NCI-H82 (cell line): ENCODE data around the gene SLC22A5.
"Not testable (repeated sequence)": the region's sequence is repeated elsewhere in the genome, so short reads cannot be mapped to it uniquely, and the experiment has no call there.

ENCODE experiments used
- DNase-seq: peaks from one replicate; lab custom pipeline; 2025; lab: John Stamatoyannopoulos, UW

SLC22A5 gene

DNA sequence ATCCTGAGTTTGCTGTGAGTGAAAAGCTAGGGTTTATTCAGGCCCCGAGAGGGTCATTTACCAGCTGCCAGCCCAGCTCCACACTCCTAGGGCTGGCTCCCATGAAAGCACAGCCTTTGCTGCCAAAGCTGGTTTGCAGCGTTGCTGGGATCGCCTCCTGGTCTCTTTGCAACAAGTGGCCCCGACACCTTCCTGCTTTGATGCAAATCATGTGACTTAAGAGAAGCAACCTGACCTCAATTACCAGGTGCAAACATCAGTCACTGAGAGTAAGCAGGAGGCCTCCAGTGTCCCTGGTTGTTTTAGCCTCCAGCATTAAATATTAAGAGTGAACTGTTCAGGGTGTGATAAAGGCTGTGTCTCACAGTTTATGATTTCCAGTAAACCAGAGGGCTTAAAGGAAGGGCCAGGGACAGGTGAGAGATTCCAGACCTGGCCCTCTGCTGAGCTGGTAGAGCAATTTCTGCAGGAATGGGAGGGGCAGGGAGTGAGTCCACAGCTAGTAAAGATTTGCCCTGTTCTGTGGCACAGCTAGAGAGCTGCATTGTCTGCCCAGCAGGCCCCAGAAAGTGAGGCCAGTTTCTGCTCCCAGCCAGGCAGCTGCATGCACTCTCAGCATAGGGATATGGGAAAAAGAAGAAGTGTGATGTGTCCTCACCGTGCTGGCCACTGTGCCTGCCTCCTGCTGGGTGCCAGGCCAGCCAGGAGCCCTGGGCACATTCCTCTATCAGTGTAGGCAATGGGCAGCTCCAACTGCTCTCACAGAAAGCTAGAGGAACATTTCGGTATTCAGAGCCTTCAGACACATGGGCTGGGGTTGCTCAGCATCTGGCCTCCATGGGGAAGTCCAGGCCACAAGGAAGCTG, 58.0 kb downstream of the SLC22A5 start:
- DNase-seq: no peak

DNA sequence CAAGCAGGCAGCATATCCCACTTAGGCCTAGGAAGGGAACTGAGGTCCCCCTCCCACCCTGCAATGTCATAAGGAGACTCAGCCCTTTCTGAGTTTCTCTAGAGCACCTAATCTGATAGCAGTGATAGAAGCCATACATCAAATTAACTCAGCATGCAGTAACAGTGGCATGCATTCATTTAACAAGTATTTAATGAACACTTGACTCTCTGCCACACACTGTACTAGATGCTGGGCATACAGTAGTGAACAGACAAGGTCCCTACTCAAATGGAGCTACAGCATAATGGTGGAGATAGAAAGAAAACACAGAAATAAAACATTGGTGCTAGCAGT, 58.6 kb downstream of the SLC22A5 start:
- no peak for DNase-seq

DNA sequence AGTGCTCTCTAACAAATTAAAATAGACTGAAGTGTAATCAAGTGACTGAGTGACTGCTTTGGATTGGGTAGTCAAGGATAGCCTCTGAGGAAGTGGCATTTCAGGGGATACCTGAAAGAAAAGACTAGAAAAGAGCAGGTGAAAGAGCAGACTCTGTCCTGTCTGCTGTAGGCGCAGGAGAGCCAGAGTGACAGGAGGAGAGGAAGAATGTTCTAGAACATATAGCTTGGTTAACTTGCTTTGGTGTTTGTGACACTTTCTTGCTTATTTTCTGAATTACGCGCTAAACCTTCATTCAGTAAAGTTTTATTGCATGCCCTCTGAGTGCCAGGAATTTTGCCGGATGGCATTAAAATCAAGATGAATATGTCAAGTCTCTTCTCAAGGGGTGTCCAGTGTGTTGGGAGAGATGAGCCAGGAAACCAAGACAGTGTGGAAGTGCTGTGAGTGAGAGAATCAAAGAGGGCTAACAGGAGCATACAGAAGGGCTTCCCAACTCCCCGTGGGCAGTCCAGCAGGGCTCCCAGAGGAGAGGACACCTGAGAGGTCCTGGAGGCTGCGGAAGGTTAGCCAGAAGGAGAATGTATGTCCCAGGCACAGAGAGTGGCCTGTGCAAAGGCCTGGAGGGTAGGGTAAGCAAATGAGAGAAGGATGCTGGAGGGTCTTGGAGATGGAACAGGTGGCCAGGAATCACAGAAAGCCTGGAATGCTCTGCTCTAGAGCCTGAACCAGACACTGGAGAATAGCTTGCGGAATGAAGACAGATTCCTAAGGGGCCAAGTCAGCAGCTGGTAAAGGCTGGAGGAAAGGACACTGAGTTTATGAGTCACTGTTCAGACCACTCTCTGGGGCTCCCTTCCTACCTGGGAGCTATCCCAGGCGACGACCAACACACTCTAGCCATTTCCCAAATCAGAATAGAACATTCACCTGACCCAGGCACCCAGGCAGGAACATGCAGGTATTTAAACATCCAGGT, 59.3 kb downstream of the SLC22A5 start:
- DNase-seq: no peak

DNA sequence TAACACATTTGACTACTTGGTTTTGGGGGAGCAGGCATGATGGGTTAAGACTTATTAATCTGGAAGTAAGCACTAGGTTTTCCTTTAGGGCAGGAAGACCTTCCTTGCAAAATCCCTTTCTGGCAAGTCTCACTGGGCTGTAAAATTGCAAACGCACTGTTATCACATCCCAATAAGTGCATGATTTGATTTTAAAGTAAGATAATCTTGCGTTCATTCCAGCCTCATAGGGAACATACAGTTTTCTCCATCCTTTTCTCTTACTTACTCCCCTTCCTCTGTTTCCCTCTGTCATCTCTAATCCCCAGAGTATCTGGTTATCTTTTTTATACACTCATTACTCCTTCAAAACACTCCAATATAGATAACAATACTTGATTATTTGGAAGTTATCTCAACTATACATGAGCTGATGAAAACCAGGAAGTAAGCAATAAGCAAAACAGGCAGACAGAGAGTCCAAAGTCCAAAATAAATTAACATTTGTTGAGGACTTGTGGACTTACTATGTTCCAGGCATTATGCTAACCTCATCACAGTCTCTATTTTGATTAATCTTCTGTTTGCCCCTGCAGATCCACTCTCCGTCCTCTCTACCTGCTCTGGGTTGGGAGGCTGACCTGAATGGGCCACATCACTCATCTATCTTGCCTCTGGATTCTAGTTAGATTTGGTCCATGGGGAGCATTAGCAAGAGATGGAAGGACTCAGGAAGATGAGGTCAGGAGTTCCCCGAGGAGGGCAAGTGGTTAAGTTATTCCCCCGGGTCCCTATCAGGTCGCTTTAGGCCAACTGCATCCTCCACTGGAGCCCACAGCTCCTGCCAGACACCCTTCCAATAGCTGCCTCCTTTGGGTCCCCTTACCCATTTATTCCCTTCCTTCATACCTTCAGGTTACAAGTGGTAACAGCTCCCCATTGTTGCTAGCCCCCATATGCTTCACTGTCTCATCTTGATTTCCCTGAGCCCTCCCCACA, 60.2 kb downstream of the SLC22A5 start:
- DNase-seq: no peak

DNA sequence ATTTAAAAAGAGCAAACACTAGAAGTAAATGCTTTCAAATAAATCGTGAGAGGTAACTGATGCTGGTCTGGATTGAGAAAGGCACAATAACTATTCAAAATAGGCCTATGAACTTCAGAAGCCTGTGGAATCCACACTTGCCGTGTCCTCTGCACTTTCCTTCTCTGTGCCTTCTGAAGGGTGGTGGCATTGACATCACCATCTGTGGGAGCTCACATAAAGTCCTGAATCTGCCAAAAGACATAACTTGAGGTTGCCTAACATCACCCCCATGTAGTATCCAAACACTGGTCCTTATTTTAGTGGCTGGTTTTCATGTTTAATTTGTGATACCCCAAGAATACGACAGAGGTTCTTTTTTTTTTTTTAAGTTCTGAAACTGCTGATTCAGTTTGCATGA, 61.2 kb downstream of the SLC22A5 start:
- no peak for DNase-seq

DNA sequence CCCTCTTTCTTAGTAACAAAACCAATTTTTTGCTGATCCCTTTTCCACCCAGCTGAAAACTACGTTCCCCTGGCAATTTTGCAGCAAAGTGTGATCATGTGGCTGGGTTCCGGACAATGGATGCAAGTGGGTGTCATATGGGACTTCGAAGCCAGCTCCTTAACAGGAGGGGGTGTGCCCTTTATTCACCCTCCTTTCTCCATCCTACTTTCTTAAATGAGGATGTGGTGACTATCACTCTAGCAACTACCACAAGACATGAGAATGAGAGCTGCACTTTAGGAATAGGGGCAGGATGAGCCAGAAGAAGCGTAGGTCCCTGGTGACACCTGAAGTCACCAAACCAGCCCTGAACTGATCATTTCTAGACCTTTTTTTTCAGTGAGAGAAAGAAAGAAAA, 62.1 kb downstream of the SLC22A5 start:
- no peak for DNase-seq

DNA sequence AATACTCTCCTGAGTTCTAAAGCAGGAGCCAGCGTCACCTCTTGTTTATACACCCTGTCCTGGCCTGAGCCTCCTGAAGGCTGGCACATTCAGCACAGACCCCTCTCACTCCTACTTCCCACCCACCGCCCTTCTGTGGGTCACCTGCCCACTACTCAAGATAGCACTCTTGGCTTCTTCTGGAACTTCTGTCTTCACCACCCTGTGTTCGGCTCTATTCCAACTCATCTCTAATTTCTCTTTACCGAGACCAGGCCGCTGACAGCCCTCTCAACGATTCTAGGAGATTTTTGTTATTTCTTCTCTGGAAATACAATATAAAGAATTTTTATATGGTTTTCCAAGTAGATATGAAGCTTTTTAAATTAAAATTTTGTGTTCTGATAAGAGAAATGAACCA, 63.6 kb downstream of the SLC22A5 start:
- DNase-seq: no peak

DNA sequence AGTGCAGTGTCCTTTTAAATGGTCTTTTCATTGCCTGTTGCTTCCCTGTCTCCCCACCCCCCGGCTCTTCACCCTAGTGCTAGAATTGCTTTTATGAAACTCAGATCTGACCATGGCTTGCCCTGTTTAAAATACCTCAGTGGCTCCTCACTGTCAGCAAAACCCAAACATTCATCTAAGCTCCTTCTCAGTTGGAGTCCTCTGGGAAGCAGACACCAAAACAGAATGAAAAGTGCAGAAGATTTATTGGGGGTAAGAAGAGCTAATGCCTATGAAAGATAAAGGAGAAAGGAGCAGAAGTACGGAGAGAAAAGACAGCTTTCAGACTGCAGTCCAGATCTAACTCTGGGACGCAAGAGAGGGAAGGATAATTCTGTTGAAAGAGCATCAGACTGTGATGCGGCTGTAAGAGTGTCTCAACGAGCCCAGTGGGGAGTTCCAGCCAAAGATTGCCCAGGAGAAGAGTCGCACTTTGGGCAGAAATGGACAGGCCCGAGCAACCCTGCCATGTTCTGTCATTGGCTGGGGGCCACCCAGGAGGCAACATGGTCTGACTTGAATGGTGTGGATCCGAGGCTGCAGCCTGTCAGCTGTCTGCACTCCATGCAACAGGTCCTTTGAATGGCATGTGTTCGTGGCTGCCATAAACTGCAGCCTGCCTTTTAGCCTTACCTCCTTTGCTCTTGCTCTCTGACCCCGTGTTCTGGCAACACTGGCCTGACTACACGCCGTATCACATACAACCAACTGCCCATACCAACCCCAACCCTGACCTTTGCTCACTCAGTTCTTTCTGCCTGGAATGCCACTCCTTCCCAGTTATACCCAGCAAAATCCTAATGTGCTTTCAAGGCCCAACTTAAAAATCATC, 65.1 kb downstream of the SLC22A5 start:
- DNase-seq: no peak

DNA sequence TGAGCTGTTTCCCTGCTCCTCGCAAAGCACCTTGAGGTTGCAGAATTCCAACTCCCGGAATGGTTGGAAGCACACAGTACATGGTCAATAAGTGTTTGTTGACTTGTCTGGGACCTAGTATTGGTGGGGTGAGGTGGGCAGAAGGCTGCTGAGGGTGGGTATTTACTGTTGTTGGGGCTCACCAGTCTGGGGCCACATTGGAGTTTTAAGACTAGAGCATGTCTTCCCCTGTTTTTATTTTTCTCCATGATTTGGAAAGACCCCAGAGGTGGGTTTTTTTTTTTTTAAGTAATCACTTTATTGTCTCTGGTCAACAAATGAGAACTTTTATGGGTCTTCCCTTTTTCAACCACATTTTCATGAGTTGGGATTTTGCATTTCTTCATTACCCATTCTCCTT, 65.9 kb downstream of the SLC22A5 start:
- no peak for DNase-seq

DNA sequence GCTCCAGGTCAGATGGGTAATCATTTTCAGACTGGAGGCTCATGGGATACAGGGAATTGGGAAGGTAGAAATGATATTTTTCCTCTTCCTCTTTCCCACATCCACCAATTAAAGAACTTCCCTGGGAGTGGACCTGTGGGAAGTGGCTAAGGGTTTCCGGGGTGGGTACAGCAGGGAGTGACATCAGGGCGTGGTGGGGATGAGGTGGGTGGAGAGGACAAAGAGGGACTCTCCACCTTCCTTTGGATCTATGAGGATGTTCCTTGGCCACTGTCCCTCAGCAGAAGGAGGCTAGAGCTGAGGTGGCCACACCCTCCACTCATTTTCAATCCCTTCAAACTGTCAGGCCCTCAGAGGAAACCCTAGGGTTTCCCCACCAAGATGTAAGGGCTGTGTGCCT, 66.4 kb downstream of the SLC22A5 start:
- DNase-seq: no peak

DNA sequence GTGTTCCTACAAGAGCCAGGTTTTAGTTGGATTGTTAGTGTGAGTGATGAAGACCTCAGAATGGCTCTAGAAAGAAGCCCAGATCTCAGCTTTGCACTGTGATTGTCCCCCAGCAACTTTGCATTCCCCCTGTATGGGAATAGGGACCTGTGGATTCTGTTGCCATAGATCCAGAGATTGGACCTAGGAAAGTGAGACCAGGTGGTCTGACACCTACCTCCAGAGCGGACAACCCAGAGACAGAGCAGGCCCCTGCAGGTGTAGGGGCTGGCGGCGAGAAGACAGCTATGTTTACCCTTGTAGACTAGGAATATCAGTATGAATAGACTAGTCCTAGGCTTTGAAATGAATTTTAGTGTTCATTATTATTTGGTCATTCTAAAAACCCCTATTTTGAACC, 67.4 kb downstream of the SLC22A5 start:
- DNase-seq: no peak

DNA sequence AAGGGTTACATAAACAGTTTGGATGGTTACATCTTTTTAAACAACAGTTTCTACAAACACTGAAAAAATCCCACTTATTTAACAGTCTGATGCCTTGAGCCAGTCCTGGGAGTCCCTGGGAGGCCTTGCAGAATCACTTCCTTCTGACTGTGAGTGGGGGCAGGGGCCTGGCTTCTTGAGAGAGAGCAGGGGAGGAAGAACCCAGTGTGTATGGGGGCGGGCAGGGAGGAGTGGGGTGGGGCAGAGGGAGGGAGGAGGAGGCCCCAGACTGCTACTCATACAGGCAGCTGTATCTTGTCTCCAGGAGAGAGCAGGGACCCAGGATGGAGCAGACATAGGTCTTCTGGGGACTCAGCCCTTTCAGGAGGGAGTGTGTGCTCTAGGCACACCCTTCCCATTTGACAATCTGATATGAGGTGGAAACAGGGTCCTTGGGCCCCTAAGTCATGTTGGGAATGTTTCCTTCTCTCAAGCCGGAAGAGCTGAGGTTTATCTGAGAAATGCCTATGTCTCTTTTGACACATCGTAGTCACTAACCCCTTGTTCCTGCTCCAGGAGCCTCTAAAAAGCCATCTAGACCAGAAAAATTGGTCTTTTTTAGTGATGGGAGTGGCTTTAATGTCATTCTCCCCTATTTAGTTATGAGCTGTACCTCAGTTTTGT, 68.2 kb downstream of the SLC22A5 start:
- DNase-seq: peak; percentile 9

DNA sequence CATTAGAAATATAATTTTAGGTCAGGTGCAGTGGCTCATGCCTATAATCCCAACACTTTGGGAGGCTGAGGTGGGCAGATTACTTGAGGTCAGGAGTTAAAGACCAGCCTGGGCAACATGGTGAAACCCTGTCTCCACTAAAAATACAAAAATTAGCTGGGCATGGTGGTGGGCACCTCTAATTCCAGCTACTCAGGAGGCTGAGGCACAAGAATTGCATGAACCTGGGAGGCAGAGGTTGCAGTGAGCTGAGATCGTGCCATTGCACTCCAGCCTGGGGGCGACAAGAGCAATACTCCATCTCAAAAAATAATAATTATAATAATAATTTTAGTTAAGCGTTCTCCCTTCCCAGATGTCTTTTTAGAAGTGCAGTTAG, 68.7 kb downstream of the SLC22A5 start:
- not testable (repeated sequence) for DNase-seq

DNA sequence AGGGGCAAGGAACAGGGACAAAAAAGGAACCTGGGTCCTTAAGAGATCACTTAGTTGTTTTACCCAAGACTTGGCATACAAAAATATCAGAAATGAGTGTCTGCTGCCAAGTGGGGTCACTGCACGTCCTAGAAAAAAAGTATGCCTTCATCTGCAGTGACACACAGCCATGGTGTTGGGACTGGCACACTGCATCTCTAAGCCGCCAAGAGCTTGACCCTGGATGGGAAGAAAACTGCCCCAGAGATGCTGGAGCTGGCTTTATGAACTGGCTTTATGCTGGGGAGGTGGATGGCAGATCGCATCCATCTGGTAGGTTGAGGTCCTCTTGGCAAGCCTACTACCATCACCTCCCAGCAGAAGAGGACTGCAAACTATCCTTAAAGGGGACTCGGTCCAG, 69.4 kb downstream of the SLC22A5 start:
- DNase-seq: no peak

DNA sequence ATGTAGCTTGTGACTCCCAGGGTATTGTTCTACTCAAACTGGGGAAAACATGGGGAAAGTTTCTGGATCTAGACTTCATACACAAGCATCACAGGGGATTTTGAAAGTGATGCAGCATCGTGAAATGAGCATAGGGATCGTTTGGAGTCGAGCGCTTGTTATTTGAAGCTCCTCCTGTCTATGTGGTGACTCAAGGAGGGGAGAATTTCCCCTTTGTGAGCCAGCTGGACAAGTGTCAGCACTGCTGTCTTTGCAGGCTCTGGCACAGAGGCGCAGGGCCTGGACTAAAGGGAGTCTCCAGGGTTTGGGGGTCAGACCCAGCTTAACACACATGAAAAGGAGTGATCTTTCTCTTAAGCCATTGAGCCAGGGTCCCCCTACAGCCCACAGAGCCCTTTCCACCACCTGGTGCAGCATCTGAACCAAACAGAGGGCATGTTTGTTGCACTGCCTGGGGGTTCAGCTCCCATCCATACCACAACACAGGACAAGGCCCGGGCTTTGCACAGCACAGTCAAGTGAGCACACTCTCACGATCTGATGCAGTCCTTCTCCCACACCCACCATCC, 70.1 kb downstream of the SLC22A5 start:
- no peak for DNase-seq

DNA sequence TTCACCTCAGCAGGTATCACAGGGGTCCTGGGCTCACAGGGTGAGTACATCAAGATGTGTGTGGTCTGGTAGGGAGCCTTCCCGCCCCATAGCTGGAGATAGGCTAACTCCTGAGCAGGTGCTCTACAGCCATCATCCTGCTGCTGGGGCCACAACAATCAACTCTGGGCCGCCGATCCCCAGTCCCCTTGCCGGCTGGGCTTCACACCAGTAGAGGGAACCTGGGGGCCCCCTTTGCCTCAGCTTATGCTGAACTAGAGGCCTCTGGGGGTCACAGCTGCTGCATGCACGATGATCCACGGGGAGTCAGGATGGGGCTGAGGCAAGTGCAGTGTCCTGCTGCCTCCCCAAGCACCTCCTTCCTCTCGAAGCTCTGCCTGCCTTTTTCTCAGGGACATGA, 74.6 kb downstream of the SLC22A5 start:
- DNase-seq: no peak
